WTC11 (cell line): ENCODE measurements around the gene FAM193B. TPM values are rescaled to one million over a fixed set of nuclear protein-coding genes. Genes with fewer than 3 reads are reported as not detected.
A peak's percentile ranks its signal among the peaks of the same experiment; 100 is the strongest.

Experiments
- ATAC-seq: fragments of 200-7000 bp; cut with Tn5 transposase; 2 replicates; pipeline ENCODE4 v1.10.0; 2021; ENCODE audit warnings: mild to moderate bottlenecking, moderate library complexity
- CTCF ChIA-PET: fragments of 300-600 bp; sonication (Branson Sonifier 250); formaldehyde crosslinking; loops from one replicate; lab custom pipeline; 2021; ENCODE audit warnings: antibody characterized with exemption; lab: Charles Lee
- POLR2A ChIA-PET: fragments of 350-600 bp; sonication (Branson Sonifier 250); formaldehyde crosslinking; loops from one replicate; lab custom pipeline; 2021; ENCODE audit warnings: antibody characterized with exemption; lab: Charles Lee
- DNase-seq: peaks from one replicate; pipeline ENCODE4 v3.0.0; 2021; ENCODE audit warnings: low spot score
- H3K27ac Mint-ChIP-seq: 2 replicates; pipeline ENCODE4 v1.8.0; 2021; ENCODE audit warnings: mixed read lengths
- H3K27me3 Mint-ChIP-seq: 2 replicates; pipeline ENCODE4 v1.8.0; 2021; ENCODE audit warnings: low read depth, mild to moderate bottlenecking, moderate library complexity, mixed read lengths
- H3K36me3 Mint-ChIP-seq: 2 replicates; pipeline ENCODE4 v1.8.0; 2021; ENCODE audit warnings: mixed read lengths
- H3K4me1 Mint-ChIP-seq: 2 replicates; pipeline ENCODE4 v1.8.0; 2022; ENCODE audit warnings: mixed read lengths
- H3K4me3 Mint-ChIP-seq: 2 replicates; pipeline ENCODE4 v1.8.0; 2021; ENCODE audit warnings: mild to moderate bottlenecking, moderate library complexity, mixed read lengths
- H3K9me3 Mint-ChIP-seq: 2 replicates; pipeline ENCODE4 v1.8.0; 2021; ENCODE audit warnings: mixed read lengths
- CREM ChIP-seq: sonication (generic); formaldehyde crosslinking; IDR thresholded peaks from 2 replicates; pipeline ENCODE4 v1.8.1; 2022; ENCODE audit warnings: mild to moderate bottlenecking, missing genetic modification reagents, moderate library complexity
- E2F5 ChIP-seq: sonication (generic); formaldehyde crosslinking; IDR thresholded peaks from 2 replicates; pipeline ENCODE4 v1.8.1; 2022; ENCODE audit warnings: mild to moderate bottlenecking, moderate library complexity, missing genetic modification reagents
- ELF4 ChIP-seq: sonication (generic); formaldehyde crosslinking; IDR thresholded peaks from 2 replicates; pipeline ENCODE4 v1.8.1; 2022; ENCODE audit warnings: low read depth, mild to moderate bottlenecking, moderate library complexity, missing genetic modification reagents
- ETV6 ChIP-seq: sonication (generic); formaldehyde crosslinking; IDR thresholded peaks from 2 replicates; pipeline ENCODE4 v1.8.1; 2022; ENCODE audit warnings: mild to moderate bottlenecking, missing genetic modification reagents
- GABPB1 ChIP-seq: sonication (generic); formaldehyde crosslinking; IDR thresholded peaks from 2 replicates; pipeline ENCODE4 v1.8.1; 2023; ENCODE audit warnings: mild to moderate bottlenecking, missing genetic modification reagents
- IRF1 ChIP-seq: sonication (generic); formaldehyde crosslinking; IDR thresholded peaks from 2 replicates; pipeline ENCODE4 v1.8.0; 2023; ENCODE audit warnings: missing genetic modification reagents
- NR3C1 ChIP-seq: sonication (generic); formaldehyde crosslinking; conservative IDR thresholded peaks from 2 replicates; pipeline ENCODE4 v1.8.1; 2023; ENCODE audit warnings: low read depth, mild to moderate bottlenecking, missing genetic modification reagents
- OVOL2 ChIP-seq: fragments of 250-450 bp; sonication (Bioruptor Pico); IDR thresholded peaks from 2 replicates; pipeline ENCODE4 v1.9.0; 2021; ENCODE audit warnings: mild to moderate bottlenecking, borderline replicate concordance
- SP1 ChIP-seq: sonication (generic); formaldehyde crosslinking; conservative IDR thresholded peaks from 2 replicates; pipeline ENCODE4 v1.8.1; 2022; ENCODE audit warnings: missing genetic modification reagents
- USF1 ChIP-seq: sonication (generic); formaldehyde crosslinking; IDR thresholded peaks from 2 replicates; pipeline ENCODE4 v1.8.0; 2022; ENCODE audit warnings: mild to moderate bottlenecking, missing genetic modification reagents
- ZNF219 ChIP-seq: sonication (generic); formaldehyde crosslinking; IDR thresholded peaks from 2 replicates; pipeline ENCODE4 v1.8.0; 2023; ENCODE audit warnings: missing genetic modification reagents, mild to moderate bottlenecking, borderline replicate concordance
- ZNF263 ChIP-seq: sonication (generic); formaldehyde crosslinking; IDR thresholded peaks from 2 replicates; pipeline ENCODE4 v1.8.1; 2022; ENCODE audit warnings: low read depth, mild to moderate bottlenecking, moderate library complexity, missing genetic modification reagents
- ZNF317 ChIP-seq: sonication (generic); formaldehyde crosslinking; IDR thresholded peaks from 2 replicates; pipeline ENCODE4 v1.8.1; 2023; ENCODE audit warnings: low read depth, mild to moderate bottlenecking, moderate library complexity, missing genetic modification reagents, borderline replicate concordance
- ZNF423 ChIP-seq: fragments of 250-450 bp; sonication (Bioruptor Pico); IDR thresholded peaks from 2 replicates; pipeline ENCODE4 v2.1.2; 2022; ENCODE audit warnings: mild to moderate bottlenecking, moderate library complexity
- ZNF512 ChIP-seq: sonication (generic); formaldehyde crosslinking; IDR thresholded peaks from 2 replicates; pipeline ENCODE4 v1.8.1; 2022; ENCODE audit warnings: missing genetic modification reagents, borderline replicate concordance
- total RNA-seq: library from RNA; stranded (reverse); gene quantifications from 3 replicates; pipeline ENCODE4 v1.2.3, GENCODE V29; 2021
- TF ChIP-seq, protein P1 (sequence below): sonication (generic); formaldehyde crosslinking; IDR thresholded peaks from 2 replicates; pipeline ENCODE4 v1.8.0; 2023; ENCODE audit warnings: mild to moderate bottlenecking, missing genetic modification reagents
- TF ChIP-seq, protein P2 (sequence below): sonication (generic); formaldehyde crosslinking; conservative IDR thresholded peaks from 2 replicates; pipeline ENCODE4 v1.8.1; 2022; ENCODE audit warnings: mild to moderate bottlenecking, missing genetic modification reagents
- TF ChIP-seq, protein P3 (sequence below): fragments of 250-450 bp; sonication (Bioruptor Pico); IDR thresholded peaks from 2 replicates; pipeline ENCODE4 v2.1.2; 2022; ENCODE audit warnings: mild to moderate bottlenecking, moderate library complexity
- TF ChIP-seq, protein P4 (sequence below): sonication (generic); formaldehyde crosslinking; IDR thresholded peaks from 2 replicates; pipeline ENCODE4 v1.8.0; 2022; ENCODE audit warnings: mild to moderate bottlenecking, missing genetic modification reagents
- TF ChIP-seq, protein P5 (sequence below): sonication (generic); formaldehyde crosslinking; IDR thresholded peaks from 2 replicates; pipeline ENCODE4 v1.8.1; 2023; ENCODE audit warnings: mild to moderate bottlenecking, moderate library complexity, missing genetic modification reagents
- TF ChIP-seq, protein P6 (sequence below): fragments of 200-600 bp; IDR thresholded peaks from 2 replicates; pipeline ENCODE4 v1.8.0; 2022; ENCODE audit warnings: antibody characterized with exemption

The FAM193B gene
- total RNA-seq, 1 experiment from 2014 or later, result 101 TPM

DNA sequence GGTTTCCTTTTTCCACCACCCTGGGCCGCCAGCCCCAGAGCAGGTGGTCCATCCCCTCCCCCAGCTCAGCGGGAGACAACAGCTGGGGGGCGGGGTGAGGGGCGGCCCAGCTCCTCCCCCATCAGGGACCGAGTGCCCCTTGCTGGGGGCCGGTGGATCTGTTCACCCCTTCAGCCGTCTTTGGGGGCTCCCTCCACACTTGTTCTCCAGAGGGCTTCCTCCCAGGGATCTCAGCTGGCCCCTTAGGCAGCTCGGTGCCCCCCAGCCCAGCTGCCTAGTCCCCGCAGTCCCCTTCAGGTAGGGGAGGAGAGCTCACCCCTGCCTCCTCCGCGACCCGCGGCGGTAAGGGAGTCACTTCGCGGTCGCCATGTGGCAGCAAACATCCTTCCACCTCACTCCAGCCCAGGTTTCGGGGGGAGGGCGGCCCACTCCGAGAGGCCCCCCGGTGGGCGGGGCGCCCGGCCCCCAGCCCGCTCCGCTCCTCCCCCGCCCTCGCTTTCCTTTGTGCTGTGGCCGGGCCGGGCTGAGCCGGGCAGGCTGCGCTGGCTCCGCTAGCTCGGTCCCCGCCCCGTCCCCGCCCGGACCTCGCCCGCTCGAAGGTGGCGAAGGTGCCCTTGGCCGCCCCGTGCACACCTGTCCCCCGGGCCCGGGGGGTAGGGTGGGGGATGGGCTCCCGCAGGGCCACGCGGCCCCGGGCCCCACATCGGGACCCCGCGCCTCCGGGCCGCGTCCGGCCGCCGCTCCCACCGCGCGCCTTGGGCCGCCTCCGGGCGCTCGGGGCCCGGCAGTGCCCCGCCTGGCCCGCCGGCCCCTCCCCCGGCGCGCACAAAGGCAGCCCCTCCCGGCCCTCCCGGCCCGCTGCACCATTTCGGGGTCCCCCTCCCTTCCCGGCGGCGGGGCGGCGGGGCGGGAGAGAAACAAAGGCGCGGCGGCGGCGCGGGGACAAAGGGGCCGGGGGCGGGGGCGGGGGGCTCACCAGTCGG lies 81.6 kb downstream of the FAM193B start:
- no peaks in the 10 kb centered on the region for H3K27me3 Mint-ChIP-seq
- ATAC-seq, result peak; percentile 2

More for the DNA sequence above, 81.6 kb downstream of the FAM193B start:
- ChIA-PET POLR2A (interaction anchor here (0.6 to 6.0 kb wide), 8 partner anchors 9 to 846 kb away, joined by 3 to 53 read pairs (median 6); partner anchors contain the start of gene PDLIM7), CTCF (interaction anchor here (0.7 to 16.7 kb wide), 8 partner anchors 15 to 82 kb away, joined by 4 to 230 read pairs (median 8); partner anchors contain the start of gene PDLIM7)
- Mint-ChIP-seq H3K4me1 (peaks cover 56% of the 10 kb centered on the region), H3K9me3 (no peaks in the 10 kb centered on the region), H3K27ac (no peak overlapping the region), H3K4me3 (peak overlapping the region; percentile 76), H3K36me3 (peaks cover 16% of the 10 kb centered on the region)
- peak; percentile 53 for DNase-seq
- TF ChIP-seq ZNF263 (CRISPR knock-in tag), result no peak
- TF ChIP-seq E2F5 (CRISPR knock-in tag), result peak; percentile 40; the same call in 1 of the 2 replicates
- TF ChIP-seq, protein P1, sequence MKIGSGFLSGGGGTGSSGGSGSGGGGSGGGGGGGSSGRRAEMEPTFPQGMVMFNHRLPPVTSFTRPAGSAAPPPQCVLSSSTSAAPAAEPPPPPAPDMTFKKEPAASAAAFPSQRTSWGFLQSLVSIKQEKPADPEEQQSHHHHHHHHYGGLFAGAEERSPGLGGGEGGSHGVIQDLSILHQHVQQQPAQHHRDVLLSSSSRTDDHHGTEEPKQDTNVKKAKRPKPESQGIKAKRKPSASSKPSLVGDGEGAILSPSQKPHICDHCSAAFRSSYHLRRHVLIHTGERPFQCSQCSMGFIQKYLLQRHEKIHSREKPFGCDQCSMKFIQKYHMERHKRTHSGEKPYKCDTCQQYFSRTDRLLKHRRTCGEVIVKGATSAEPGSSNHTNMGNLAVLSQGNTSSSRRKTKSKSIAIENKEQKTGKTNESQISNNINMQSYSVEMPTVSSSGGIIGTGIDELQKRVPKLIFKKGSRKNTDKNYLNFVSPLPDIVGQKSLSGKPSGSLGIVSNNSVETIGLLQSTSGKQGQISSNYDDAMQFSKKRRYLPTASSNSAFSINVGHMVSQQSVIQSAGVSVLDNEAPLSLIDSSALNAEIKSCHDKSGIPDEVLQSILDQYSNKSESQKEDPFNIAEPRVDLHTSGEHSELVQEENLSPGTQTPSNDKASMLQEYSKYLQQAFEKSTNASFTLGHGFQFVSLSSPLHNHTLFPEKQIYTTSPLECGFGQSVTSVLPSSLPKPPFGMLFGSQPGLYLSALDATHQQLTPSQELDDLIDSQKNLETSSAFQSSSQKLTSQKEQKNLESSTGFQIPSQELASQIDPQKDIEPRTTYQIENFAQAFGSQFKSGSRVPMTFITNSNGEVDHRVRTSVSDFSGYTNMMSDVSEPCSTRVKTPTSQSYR (CRISPR knock-in tag), result peak; percentile 95
- TF ChIP-seq ZNF512 (CRISPR knock-in tag), result no peak
- TF ChIP-seq NR3C1 (CRISPR knock-in tag), result no peak
- no peak for TF ChIP-seq OVOL2
- TF ChIP-seq, protein P2, sequence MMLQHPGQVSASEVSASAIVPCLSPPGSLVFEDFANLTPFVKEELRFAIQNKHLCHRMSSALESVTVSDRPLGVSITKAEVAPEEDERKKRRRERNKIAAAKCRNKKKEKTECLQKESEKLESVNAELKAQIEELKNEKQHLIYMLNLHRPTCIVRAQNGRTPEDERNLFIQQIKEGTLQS (CRISPR knock-in tag), result no peak
- TF ChIP-seq ELF4 (CRISPR knock-in tag), result 0 out of 2 replicates have a peak, but pooled peaks have one; percentile 22
- TF ChIP-seq, protein P3, sequence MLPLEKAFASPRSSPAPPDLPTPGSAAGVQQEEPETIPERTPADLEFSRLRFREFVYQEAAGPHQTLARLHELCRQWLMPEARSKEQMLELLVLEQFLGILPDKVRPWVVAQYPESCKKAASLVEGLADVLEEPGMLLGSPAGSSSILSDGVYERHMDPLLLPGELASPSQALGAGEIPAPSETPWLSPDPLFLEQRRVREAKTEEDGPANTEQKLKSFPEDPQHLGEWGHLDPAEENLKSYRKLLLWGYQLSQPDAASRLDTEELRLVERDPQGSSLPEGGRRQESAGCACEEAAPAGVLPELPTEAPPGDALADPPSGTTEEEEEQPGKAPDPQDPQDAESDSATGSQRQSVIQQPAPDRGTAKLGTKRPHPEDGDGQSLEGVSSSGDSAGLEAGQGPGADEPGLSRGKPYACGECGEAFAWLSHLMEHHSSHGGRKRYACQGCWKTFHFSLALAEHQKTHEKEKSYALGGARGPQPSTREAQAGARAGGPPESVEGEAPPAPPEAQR (CRISPR knock-in tag), result no peak
- TF ChIP-seq, protein P4, sequence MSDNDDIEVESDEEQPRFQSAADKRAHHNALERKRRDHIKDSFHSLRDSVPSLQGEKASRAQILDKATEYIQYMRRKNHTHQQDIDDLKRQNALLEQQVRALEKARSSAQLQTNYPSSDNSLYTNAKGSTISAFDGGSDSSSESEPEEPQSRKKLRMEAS, result peak; percentile 48; the same call in 1 of the 2 replicates
- TF ChIP-seq, protein P5, sequence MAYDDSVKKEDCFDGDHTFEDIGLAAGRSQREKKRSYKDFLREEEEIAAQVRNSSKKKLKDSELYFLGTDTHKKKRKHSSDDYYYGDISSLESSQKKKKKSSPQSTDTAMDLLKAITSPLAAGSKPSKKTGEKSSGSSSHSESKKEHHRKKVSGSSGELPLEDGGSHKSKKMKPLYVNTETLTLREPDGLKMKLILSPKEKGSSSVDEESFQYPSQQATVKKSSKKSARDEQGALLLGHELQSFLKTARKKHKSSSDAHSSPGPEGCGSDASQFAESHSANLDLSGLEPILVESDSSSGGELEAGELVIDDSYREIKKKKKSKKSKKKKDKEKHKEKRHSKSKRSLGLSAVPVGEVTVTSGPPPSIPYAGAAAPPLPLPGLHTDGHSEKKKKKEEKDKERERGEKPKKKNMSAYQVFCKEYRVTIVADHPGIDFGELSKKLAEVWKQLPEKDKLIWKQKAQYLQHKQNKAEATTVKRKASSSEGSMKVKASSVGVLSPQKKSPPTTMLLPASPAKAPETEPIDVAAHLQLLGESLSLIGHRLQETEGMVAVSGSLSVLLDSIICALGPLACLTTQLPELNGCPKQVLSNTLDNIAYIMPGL (CRISPR knock-in tag), result peak; percentile 79; the same call in 1 of the 2 replicates
- peak; percentile 93 for TF ChIP-seq ZNF423 (CRISPR knock-in tag)
- no peak for TF ChIP-seq GABPB1 (CRISPR knock-in tag)
- TF ChIP-seq IRF1 (CRISPR knock-in tag), result no peak
- TF ChIP-seq SP1 (CRISPR knock-in tag), result peak; percentile 35; the same call in 1 of the 2 replicates
- TF ChIP-seq, protein P6, sequence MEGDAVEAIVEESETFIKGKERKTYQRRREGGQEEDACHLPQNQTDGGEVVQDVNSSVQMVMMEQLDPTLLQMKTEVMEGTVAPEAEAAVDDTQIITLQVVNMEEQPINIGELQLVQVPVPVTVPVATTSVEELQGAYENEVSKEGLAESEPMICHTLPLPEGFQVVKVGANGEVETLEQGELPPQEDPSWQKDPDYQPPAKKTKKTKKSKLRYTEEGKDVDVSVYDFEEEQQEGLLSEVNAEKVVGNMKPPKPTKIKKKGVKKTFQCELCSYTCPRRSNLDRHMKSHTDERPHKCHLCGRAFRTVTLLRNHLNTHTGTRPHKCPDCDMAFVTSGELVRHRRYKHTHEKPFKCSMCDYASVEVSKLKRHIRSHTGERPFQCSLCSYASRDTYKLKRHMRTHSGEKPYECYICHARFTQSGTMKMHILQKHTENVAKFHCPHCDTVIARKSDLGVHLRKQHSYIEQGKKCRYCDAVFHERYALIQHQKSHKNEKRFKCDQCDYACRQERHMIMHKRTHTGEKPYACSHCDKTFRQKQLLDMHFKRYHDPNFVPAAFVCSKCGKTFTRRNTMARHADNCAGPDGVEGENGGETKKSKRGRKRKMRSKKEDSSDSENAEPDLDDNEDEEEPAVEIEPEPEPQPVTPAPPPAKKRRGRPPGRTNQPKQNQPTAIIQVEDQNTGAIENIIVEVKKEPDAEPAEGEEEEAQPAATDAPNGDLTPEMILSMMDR, result no peak
- TF ChIP-seq ETV6, result no peak
- no peak for TF ChIP-seq ZNF219
- TF ChIP-seq ZNF317 (CRISPR knock-in tag), result no peak
- 0 out of 2 replicates have a peak, but pooled peaks have one; percentile 22 for TF ChIP-seq CREM
- TF ChIP-seq USF1 (CRISPR knock-in tag), result peak; percentile 32; the same call in 1 of the 2 replicates
